ENCODE data around the gene HOXD8. TPM values are rescaled to one million over a fixed set of nuclear protein-coding genes. Genes with fewer than 3 reads are reported as not detected.
A peak's percentile ranks its signal among the peaks of the same experiment; 100 is the strongest.

Gene HOXD8
- total RNA-seq, 1 experiment from 2014 or later, result not detected

GRCh38 chr2:176174824-176175708, 45.6 kb downstream of the HOXD8 start:
- Histone ChIP-seq H3K4me3 (ENCODE audit: low read depth in 2 of 2, low read length in 2 of 2) (peak overlapping the region in 1 of 2 experiments; percentile 30; a peak in 2 of 4 replicates), H3K27ac (ENCODE audit: low read length) (no peak overlapping the region), H3K36me3 (ENCODE audit: control insufficient read depth, insufficient read depth, low read length) (no peaks in the 10 kb centered on the region), H3K4me1 (ENCODE audit: control insufficient read depth, insufficient read depth, low read length) (no peaks in the 10 kb centered on the region), H3K27me3 (ENCODE audit: control insufficient read depth, insufficient read depth, low read length) (no peaks in the 10 kb centered on the region), H3K9me3 (ENCODE audit: control insufficient read depth, insufficient read depth, low read depth, low read length) (no peaks in the 10 kb centered on the region)
- TF ChIP-seq REST (IDR thresholded peaks at IDR 0.05; ENCODE audit: insufficient read depth in 1 of 2, low read depth in 2 of 2, low read length in 1 of 2) (no peak), CTCF (IDR thresholded peaks at IDR 0.05) (no peak), SIN3A (IDR thresholded peaks at IDR 0.05; ENCODE audit: borderline replicate concordance, insufficient read depth, low read depth, low read length) (no peak), TCF7L2 (IDR thresholded peaks at IDR 0.05; ENCODE audit: low read depth, low read length) (no peak), POLR2AphosphoS5 (IDR thresholded peaks at IDR 0.05; ENCODE audit: low read depth, low read length) (no peak)
- intact Hi-C loops (cut with micrococcal nuclease; ENCODE audit: unreplicated experiment) (no loop called here), in situ Hi-C loops (cut with HindIII; ENCODE audit: low pct_unique_long_range_greater_than_20kb, low sequenced_read_pairs) (no loop called here)
- ATAC-seq (peak; percentile 59), DNase-seq (ENCODE audit: low read depth, low spot score) (no peak)
- POLR2A ChIA-PET, result no interaction called here
- CTCF ChIA-PET, result no interaction called here
- BruUV-seq (replicated peaks), result no TSS peak

GRCh38 chr2:176175709-176176607, 46.5 kb downstream of the HOXD8 start:
- no peaks in the 10 kb centered on the region for H3K9me3 ChIP-seq (ENCODE audit: control insufficient read depth, insufficient read depth, low read depth, low read length)
- no peak for ATAC-seq
- H3K27me3 ChIP-seq (ENCODE audit: control insufficient read depth, insufficient read depth, low read length), result no peaks in the 10 kb centered on the region
- no peak overlapping the region for H3K4me3 ChIP-seq (ENCODE audit: low read depth in 2 of 2, low read length in 2 of 2)
- no peaks in the 10 kb centered on the region for H3K36me3 ChIP-seq (ENCODE audit: control insufficient read depth, insufficient read depth, low read length)
- no peak for DNase-seq (ENCODE audit: low read depth, low spot score)
- in situ Hi-C loops (cut with HindIII; ENCODE audit: low pct_unique_long_range_greater_than_20kb, low sequenced_read_pairs) (no loop called here), intact Hi-C loops (cut with micrococcal nuclease; ENCODE audit: unreplicated experiment) (no loop called here)
- no peak for TF ChIP-seq REST (IDR thresholded peaks at IDR 0.05; ENCODE audit: insufficient read depth in 1 of 2, low read depth in 2 of 2, low read length in 1 of 2)
- no peak for TF ChIP-seq SIN3A (IDR thresholded peaks at IDR 0.05; ENCODE audit: borderline replicate concordance, insufficient read depth, low read depth, low read length)
- no peak for TF ChIP-seq POLR2AphosphoS5 (IDR thresholded peaks at IDR 0.05; ENCODE audit: low read depth, low read length)
- TF ChIP-seq TCF7L2 (IDR thresholded peaks at IDR 0.05; ENCODE audit: low read depth, low read length), result no peak
- no peak for TF ChIP-seq CTCF (IDR thresholded peaks at IDR 0.05)
- no peaks in the 10 kb centered on the region for H3K4me1 ChIP-seq (ENCODE audit: control insufficient read depth, insufficient read depth, low read length)
- no peak overlapping the region for H3K27ac ChIP-seq (ENCODE audit: low read length)
- BruUV-seq (replicated peaks), result TSS peak; percentile 68
- ChIA-PET CTCF (no interaction called here), POLR2A (no interaction called here)
